Stimulated activated CD4-positive, alpha-beta T cell treated with anti-CD3 and anti-CD28 coated beads, Interleukin-1b, Interleukin-23, amount 100 ng/mL, for 4 hours (primary cell): Measurements from ENCODE around the gene TLR10.
"Not testable (repeated sequence)": the region's sequence is repeated elsewhere in the genome, so short reads cannot be mapped to it uniquely, and the experiment has no call there.

Experiments used
- DNase-seq, 2 donors: peaks; one replicate each; pipeline ENCODE4 v3.0.0-alpha.2; 2020; ENCODE audit warnings: low read depth in 2 of 2

Gene TLR10

DNA sequence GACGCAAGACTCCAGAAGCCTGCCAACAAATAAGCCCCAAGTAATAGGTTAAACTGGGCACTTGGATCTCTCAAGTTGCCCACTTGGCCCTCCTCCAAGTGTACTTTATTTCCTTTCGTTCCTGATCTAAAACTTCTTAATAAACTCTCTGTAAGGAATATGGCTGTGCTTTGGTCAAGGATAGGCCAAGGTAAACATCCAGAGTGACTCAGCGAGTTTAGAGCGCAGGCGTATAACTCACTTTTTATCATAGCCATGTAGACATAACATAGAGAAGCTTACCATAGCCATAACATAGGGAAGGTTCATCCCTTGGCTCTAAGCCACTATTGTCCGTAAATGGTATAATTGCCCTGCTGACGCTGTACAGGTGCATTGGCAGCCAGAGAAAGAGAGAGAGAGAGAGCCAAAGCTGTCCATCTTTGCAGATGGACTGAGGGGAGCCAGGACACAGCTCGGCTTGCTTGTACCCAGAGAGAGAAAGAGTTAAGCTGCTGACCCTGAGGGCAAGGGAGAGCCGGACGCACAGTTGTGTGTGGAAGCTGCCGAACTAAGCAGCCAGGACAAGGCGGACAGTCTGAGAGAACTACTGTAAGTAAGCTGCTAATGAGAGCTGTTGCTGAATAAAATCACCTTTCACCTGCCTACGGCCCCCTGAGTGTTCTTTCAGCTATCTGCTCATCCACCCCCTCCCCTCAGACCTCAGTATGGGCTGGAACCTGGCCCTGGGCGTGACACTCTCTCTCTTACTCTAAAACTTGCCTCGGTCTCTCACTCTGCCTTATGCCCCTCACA, 20.0 kb upstream of the TLR10 start:
- no peak for DNase-seq

- no peak for DNase-seq
Measured at GRCh38 chr4:38800961-38801450, 18.2 kb upstream of the TLR10 start.

DNA sequence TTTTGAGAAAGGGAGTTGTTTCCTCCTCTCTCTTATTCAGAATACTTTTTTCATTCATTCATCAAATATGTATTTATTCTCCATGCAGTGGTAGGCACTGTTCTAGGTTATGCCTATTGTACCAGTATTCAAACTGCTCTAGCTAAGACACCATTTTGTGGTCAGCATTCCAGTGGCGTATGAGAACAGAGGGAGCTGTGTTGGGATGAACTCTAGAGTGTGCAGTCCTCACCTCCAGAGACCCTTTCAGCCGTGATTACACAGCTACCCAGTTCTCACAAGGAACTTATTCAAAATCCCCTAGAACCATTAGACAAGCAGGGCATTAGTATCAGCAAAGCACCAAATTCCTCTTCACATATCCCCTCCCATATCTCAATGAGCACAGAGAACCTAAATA, 17.6 kb upstream of the TLR10 start:
- DNase-seq: no peak

GRCh38 chr4:38795087-38795486, 12.3 kb upstream of the TLR10 start:
- DNase-seq: no peak

DNA sequence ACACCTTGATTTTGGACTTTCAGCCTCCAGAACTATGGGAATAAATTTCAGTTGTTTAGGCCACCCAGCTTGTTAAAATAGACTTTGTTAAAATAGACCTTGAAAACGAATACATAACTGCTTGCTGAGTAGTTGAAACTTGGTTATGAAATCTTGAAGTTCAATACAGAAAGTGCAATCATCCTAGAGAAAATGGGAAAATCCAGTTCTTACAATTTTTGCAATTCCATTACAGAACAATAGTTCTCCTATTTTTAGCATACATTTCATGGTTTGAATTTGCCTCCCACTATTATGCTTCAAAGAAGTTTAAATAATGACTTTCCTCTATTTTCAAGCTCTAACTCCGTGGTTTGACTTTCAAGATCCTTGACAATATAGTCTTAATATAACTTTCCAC, 11.3 kb upstream of the TLR10 start:
- no peak for DNase-seq

DNA sequence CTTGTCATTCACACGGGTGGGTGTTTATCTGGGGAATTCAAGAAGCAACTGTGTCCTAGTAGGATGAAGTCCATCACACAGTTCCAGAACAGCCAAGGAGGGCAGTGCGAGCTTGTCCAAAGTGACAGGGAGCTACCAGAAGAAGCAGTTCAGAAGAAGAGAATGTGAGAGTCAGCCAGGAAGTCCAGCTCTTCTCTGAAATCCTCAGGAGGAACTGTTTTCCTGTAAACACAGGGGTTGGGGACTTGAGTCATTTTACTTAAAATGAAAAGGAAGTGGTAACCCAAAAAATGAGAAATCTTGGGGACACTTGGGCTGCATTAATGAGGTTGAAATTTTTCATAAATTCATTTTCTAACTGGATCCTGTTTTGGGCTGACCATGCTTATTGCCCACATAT, 8.2 kb upstream of the TLR10 start:
- no peak for DNase-seq

DNA sequence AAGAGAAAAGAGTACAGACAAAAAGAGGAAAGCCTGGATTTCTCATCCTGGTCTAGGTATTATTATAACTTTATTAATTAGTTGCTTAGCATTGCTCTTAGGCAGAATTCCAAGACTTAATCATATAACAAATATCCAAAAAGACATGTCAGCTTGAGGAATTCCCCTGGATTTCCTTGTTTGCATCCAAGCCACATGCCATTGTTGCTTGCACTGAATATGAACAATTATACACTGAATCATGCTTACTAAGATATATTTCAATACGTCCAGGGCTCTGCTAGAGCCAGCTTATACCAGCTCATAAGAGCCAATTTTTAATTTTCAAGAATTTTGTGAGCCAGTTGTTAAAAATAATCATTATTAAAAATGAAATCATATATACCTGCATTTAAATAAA, 5.5 kb upstream of the TLR10 start:
- no peak for DNase-seq

DNA sequence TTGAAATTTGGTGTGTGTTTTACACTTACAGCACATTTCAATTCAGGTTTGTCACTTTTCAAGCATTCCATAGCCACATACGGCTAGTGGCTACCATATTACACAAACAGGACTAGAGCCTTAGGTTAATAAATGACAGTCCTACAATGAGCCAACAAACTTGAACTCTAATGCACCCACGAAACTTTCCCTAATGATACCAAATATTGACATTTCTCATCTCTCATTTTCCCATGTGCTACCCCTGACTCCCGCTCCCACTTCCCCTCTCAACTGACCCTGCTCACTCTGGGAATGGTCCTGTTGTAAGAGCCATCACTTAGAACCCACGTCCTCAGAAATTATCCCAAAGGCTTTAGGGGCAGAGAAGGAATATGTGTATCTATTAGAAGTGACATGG, 4.9 kb upstream of the TLR10 start:
- DNase-seq: no peak

- no peak for DNase-seq
Measured at GRCh38 chr4:38785901-38786402, 3.2 kb upstream of the TLR10 start.

DNA sequence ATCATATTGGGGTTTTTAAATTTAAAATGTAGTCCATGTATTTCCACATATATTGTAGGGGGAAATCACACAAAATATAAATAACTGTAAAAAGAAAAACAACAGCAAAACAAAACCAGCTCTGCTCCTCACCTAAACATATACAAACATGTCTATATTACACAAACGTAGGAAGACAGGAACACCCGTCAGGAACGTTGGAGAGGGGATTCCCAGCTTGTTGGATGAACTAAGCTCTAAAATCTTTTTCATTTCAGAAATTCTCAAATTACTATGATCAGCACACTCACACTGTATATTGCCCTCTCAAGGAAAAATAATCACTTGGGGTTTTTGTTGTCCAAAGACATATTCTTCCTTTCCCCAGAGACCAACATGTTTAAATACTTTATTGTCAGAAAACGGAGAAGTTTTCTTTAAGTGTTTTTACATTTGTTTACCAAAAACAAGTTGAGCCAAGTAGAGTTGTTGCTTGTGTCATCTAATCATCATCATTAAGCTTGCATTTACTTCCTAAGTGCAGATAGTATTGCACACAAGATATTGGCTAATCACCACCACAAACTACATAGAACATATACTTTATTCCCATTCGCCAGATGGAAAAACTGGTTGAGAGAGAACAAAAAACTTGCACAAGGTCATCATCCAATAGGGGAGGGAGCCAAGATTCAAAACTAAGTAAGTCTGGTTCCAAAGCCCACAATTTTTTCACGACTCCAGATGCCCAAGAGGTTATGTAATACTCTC, 2.4 kb upstream of the TLR10 start:
- DNase-seq: no peak

GRCh38 chr4:38784141-38784540, 1.4 kb upstream of the TLR10 start:
- DNase-seq: no peak

GRCh38 chr4:38783109-38783460, 295 bp upstream of the TLR10 start:
- no peak for DNase-seq

DNA sequence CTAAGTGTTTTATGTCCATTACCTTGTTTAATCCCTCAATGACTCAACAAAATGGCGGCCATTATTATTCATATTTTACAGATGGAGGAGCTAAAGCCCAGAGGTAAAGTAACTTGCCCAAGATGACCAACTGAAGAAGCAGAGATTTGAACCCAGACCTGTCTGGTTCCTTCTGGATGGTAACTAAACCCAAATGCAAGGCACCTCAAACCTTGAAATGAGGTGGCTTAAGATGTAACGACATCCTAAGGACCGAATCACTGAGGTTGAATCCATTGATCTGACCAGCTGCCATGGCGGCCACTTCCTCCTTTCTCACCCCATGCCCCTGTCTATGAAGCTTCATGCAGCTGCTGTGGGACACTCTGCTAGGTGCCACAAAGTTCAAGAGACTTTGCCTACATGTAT, 932 bp downstream of the TLR10 start:
- DNase-seq: no peak

DNA sequence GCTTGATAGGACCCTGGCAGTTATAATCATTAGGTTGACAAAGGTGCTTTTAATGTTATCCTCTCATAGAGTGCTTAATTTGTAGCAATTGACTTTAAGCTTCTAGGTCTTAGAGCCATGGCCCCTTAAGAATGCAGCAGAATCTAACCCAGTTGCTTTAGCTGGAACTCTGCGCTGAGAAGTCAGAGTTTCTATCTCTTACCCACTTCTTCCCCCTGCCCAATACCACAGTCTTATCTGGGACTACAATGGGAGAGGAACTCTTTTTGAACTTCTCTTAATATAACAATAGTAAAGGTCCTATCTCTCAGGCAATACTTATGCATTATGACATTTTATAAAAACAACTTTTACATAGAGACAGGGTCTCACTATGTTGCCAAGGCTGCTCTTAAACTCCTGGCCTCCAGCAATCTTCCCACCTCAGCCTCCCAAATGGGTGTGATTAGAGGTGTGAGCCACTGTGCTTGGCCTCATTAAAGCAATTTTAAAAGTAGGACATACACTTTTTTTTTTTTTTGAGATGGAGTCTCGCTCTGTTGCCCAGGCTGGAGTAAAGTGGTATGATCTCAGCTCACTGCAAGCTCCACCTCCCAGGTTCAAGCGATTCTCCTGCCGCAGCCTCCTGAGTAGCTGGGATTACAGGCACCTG, 1.8 kb downstream of the TLR10 start:
- DNase-seq: no peak

DNA sequence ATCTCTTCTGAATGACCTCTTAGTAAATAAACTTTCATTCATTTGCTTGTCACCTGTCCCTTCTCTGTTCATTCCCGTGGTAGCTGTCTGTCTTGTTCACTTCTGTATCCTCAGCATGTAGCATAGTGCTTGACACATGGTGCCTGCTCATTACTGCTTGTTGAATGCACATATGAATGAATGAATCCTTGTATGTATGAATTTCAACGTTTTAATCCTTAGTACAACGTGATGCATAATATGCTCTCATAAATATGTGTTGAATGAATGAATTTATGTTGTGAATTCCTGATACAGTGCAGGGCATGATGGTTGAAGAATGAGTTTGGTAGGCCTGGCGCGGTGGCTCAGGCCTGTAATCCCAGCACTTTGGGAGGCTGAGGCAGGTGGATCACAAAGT, 3.0 kb downstream of the TLR10 start:
- no peak for DNase-seq

DNA sequence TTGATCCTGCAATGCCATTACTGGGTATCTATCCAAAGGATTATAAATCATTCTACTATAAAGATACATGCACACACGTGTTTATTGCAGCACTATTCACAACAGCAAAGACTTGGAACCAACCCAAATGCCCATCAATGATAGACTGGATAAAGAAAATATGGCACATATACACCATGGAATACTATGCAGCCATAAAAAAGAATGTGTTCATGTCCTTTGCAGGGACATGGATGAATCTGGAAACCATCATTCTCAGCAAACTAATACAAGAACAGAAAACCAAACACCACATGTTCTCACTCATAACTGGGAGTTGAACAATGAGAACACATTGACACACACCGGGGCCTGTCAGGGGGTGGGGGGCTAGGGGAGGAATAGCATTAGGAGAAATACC, 4.9 kb downstream of the TLR10 start:
- DNase-seq: not testable (repeated sequence)

- no peak for DNase-seq
Measured at GRCh38 chr4:38775326-38775725, 7.5 kb downstream of the TLR10 start.

- no peak for DNase-seq
Measured at GRCh38 chr4:38774181-38774955, 8.4 kb downstream of the TLR10 start.

- not testable (repeated sequence) for DNase-seq
Measured at GRCh38 chr4:38770281-38770680, 12.5 kb downstream of the TLR10 start.

GRCh38 chr4:38769857-38770256, 12.9 kb downstream of the TLR10 start:
- DNase-seq: no peak

DNA sequence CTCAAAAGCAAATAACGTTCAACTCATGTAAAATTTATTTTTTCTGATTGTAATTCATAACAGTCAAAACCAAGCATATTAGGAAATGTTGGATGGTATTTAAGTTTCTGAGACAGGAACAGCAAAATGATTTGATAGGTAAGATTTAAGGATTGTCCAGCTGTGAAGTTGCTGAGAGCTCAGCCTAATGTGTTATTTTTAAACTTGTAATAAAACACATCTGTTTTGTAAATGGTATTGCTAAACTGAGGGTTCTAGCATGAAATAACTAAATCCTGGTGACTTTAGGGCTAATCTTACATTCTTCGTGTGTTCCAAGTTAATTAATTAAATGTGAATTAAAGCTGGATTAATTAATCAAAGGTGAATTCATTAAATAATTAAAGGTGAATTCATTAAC, 13.3 kb downstream of the TLR10 start:
- DNase-seq: no peak

- no peak for DNase-seq
Measured at GRCh38 chr4:38768968-38769394, 13.8 kb downstream of the TLR10 start.
